HepG2 (cell line): Measurements from ENCODE around the gene L3MBTL1.

Experiments
- CTCF ChIP-seq: sonication (generic); formaldehyde crosslinking; IDR thresholded peaks from 2 replicates; pipeline ENCODE4 v1.5.0; 2020; ENCODE audit warnings: mild to moderate bottlenecking, missing genetic modification reagents, moderate library complexity
- GATA4 ChIP-seq: sonication (generic); IDR thresholded peaks from 2 replicates; pipeline ENCODE4 v1.6.1; 2016; ENCODE audit warnings: antibody characterized with exemption, low read depth, borderline replicate concordance
- HMG20B ChIP-seq: conservative IDR thresholded peaks from 2 replicates; pipeline ENCODE4 v1.6.1; 2016; ENCODE audit warnings: missing genetic modification reagents, missing compliant biosample characterization
- HNRNPUL1 ChIP-seq: fragments of 200-400 bp; formaldehyde crosslinking; IDR thresholded peaks from 2 replicates; pipeline ENCODE4 v1.6.1; 2017; ENCODE audit warnings: low read depth, mild to moderate bottlenecking, low read length, moderate library complexity
- IRF2 ChIP-seq: IDR thresholded peaks from 2 replicates; pipeline ENCODE4 v1.6.1; 2018; ENCODE audit warnings: missing genetic modification reagents, missing compliant biosample characterization
- NBN ChIP-seq: fragments of 450-650 bp; conservative IDR thresholded peaks from 2 replicates; pipeline ENCODE4 v1.6.1; 2017
- PBX2 ChIP-seq: IDR thresholded peaks from 2 replicates; pipeline ENCODE4 v1.6.1; 2016; ENCODE audit warnings: control low read depth
- POLR2AphosphoS5 ChIP-seq: IDR thresholded peaks from 2 replicates; pipeline ENCODE4 v1.6.1; 2012; ENCODE audit warnings: low read depth, low read length
- RAD21 ChIP-seq: fragments of 450-650 bp; formaldehyde crosslinking; IDR thresholded peaks from 2 replicates; pipeline ENCODE4 v1.5.0; 2020; ENCODE audit warnings: mild to moderate bottlenecking
- RFX3 ChIP-seq: IDR thresholded peaks from 2 replicates; pipeline ENCODE4 v1.6.1; 2016; ENCODE audit warnings: missing biosample characterization, missing genetic modification reagents
- SMARCE1 ChIP-seq: fragments of 450-650 bp; IDR thresholded peaks from 2 replicates; pipeline ENCODE4 v1.6.1; 2017; ENCODE audit warnings: borderline replicate concordance
- YY1 ChIP-seq: IDR thresholded peaks from 2 replicates; pipeline ENCODE4 v1.6.1; 2011; ENCODE audit warnings: low read length, low read depth, moderate library complexity, mild to moderate bottlenecking; ENCODE audit not compliant: insufficient read depth, insufficient replicate concordance
- ZNF10 ChIP-seq: sonication (generic); formaldehyde crosslinking; IDR thresholded peaks from 2 replicates; pipeline ENCODE4 v1.4.0; 2020; ENCODE audit warnings: mild to moderate bottlenecking, low read depth, missing genetic modification reagents, borderline replicate concordance
- TF ChIP-seq, protein P1 (sequence below): sonication (generic); formaldehyde crosslinking; IDR thresholded peaks from 2 replicates; pipeline ENCODE4 v1.5.1; 2020; ENCODE audit warnings: missing genetic modification reagents, mild to moderate bottlenecking, borderline replicate concordance

DNA sequence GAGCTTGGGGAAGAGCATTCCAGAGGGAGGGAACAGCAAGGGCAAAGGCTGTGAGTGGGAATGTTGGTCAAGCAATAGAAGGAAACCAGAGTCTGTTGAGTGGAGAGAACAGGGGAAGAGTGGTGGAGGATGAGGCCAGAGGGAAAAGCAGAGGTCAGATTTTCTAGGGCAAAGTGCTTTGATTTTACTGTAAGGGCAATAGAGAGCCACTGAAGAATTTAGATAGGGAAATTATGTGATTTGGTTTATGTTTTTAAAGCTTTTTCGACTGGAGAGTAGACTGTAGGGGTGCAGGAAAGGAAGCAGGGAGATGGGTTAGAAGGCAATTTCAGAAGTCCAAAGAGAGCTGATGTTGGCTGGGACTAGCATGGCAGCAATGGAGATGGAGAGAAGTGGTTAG is 4.4 kb downstream of the L3MBTL1 start:
- TF ChIP-seq CTCF (no peak), RAD21 (CRISPR knock-in tag) (no peak), RFX3 (no peak), POLR2AphosphoS5 (no peak), HMG20B (CRISPR knock-in tag) (no peak), ZNF10 (CRISPR knock-in tag) (no peak), NBN (no peak), HNRNPUL1 (no peak), GATA4 (no peak), IRF2 (no peak), PBX2 (CRISPR knock-in tag) (no peak), YY1 (no peak), SMARCE1 (no peak)
- TF ChIP-seq, protein P1, sequence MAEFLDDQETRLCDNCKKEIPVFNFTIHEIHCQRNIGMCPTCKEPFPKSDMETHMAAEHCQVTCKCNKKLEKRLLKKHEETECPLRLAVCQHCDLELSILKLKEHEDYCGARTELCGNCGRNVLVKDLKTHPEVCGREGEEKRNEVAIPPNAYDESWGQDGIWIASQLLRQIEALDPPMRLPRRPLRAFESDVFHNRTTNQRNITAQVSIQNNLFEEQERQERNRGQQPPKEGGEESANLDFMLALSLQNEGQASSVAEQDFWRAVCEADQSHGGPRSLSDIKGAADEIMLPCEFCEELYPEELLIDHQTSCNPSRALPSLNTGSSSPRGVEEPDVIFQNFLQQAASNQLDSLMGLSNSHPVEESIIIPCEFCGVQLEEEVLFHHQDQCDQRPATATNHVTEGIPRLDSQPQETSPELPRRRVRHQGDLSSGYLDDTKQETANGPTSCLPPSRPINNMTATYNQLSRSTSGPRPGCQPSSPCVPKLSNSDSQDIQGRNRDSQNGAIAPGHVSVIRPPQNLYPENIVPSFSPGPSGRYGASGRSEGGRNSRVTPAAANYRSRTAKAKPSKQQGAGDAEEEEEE (CRISPR knock-in tag): no peak
